KOPT-K1 (cell line): ENCODE results near the gene CLCN7.

Experiments
- H3K27ac ChIP-seq: fragments of 200-600 bp; sonication (generic); 2 replicates; pipeline ENCODE4 v1.5.1; 2016; ENCODE audit warnings: antibody characterized with exemption, mild to moderate bottlenecking, low read depth, low read length; ENCODE audit not compliant: poor library complexity, severe bottlenecking
- H3K36me3 ChIP-seq: fragments of 200-600 bp; sonication (generic); 2 replicates; pipeline ENCODE4 v1.5.1; 2017; ENCODE audit warnings: antibody characterized with exemption, mild to moderate bottlenecking, low read length, moderate library complexity; ENCODE audit not compliant: insufficient read depth
- H3K9me3 ChIP-seq: fragments of 200-600 bp; sonication (generic); 2 replicates; pipeline ENCODE4 v1.5.1; 2017; ENCODE audit warnings: antibody characterized with exemption, low read length, mild to moderate bottlenecking; ENCODE audit not compliant: insufficient read depth, poor library complexity, severe bottlenecking

The CLCN7 gene

DNA sequence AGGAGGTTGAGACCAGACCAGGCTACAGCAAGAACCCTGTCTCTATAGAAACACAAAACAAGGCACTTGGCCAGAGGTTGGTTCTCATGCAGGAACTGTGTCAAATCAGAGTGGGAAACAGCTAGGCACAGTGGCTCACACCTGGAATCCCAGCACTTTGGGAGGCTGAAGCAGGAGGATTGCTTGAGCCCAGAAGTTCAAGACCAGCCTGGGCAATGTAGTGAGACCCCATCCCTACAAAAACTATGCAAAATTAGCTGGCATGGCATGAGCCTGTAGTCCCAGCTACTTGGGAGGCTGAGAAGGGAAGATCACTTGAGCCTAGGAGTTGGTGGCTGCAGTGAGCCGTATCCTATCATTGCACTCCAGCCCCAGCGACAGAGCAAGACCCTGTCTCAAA is 62.0 kb downstream of the CLCN7 start:
- H3K36me3 ChIP-seq = peaks cover 8% of the 10 kb centered on the region; the same call in 1 of the 2 replicates
- no peak overlapping the region for H3K27ac ChIP-seq
- H3K9me3 ChIP-seq = no peaks in the 10 kb centered on the region

DNA sequence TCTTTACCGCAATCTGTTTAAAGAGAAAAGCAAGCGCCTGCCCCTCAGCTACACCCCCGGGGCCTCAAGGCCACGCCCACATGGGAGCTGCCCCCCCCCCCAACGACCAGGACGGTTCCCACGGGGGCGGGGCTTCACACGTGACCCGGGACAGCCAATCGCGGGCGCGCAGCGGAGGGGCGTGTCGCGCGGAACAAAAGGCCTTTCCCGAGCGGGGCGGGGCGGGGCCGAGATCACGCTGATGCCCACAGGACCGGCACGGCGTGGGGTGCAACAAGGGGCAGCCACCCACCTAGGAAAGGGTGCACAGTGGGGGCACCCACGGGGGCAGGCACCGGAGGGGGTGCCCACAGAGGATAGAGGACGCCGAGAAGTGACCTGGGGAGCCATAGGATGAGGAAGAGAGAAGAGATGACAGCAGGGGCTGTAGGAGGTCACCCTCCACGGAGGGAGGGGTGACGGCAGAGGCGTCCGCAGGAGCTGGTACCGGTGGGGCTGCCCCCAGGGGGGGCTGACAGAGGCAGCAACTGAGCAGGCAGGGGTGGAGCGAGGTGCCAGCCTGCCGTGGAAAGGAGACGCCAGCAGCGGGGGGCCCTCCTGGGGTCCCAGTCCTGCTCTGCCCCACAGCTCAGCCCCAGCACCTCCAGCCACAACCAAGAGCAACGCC is 66.5 kb downstream of the CLCN7 start:
- peaks cover 13% of the 10 kb centered on the region; the same call in 1 of the 2 replicates for H3K36me3 ChIP-seq
- H3K27ac ChIP-seq = peak overlapping the region; percentile 66

DNA sequence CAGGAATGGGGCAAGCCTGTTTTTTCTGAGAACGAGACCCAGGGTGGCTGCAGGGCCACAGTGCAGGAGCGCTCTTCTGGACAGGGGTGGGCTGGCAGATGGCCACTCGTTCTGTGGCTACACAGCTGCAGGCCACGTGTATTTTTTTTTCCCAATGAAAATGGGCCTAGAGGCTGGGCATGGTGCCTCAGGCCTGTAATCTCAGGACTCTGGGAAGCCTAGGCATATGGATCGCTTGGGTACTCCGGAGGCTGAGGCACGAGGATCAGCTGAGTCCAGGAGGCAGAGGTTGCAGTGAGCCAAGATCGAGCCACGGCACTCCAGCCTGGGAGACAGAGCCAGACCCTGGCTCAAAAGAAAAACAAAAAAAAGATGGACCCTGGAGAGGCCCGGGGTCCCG is 67.1 kb downstream of the CLCN7 start:
- H3K9me3 ChIP-seq = no peaks in the 10 kb centered on the region
- H3K36me3 ChIP-seq = peaks cover 13% of the 10 kb centered on the region; the same call in 1 of the 2 replicates
- H3K27ac ChIP-seq = peak overlapping the region; percentile 66

More for the DNA sequence above, 66.5 kb downstream of the CLCN7 start:
- no peaks in the 10 kb centered on the region for H3K9me3 ChIP-seq

DNA sequence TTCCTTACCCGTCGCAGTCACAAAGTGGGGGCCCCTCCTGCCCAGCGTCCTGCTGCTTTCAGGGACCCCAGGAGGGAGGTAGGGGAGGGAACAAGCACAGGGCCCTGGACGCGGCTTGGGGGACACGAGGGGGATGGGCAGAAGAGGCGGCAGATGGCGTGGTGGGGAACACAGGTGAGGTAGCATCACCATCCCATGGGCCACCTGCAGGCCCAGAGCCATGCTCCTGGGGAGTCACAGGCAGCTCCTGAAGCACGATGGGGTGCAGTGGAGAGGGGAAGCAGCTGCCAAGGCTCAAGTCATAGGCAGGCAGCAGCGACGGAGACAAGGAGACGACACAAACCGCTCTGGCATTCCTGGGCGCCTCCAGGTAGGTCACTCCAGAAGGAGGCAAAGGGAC is 71.1 kb downstream of the CLCN7 start:
- H3K27ac ChIP-seq = no peak overlapping the region
- peaks cover 36% of the 10 kb centered on the region; the same call in 1 of the 2 replicates for H3K36me3 ChIP-seq
- H3K9me3 ChIP-seq = no peaks in the 10 kb centered on the region

DNA sequence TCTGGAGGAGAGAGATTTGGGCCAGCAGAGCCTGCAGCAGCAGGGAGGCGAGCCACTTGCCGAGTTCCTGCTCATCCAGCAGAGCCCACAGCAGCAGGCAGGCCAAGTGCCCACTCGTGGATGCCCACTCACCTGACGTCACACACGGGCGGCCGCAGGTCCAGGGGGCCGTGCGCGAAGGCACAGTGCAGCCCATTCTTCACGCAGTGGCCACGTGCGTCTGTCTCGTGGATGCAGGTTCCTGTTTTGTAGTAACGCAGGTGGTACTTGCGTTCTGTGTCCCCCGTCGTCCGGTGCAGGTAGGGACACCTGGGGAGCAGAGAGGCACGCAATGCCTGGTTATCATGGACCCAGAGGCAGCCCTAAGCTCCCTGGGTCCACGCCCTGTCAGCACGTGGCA is 71.8 kb downstream of the CLCN7 start:
- Histone ChIP-seq H3K27ac (no peak overlapping the region), H3K9me3 (no peaks in the 10 kb centered on the region), H3K36me3 (peaks cover 36% of the 10 kb centered on the region; the same call in 1 of the 2 replicates)

DNA sequence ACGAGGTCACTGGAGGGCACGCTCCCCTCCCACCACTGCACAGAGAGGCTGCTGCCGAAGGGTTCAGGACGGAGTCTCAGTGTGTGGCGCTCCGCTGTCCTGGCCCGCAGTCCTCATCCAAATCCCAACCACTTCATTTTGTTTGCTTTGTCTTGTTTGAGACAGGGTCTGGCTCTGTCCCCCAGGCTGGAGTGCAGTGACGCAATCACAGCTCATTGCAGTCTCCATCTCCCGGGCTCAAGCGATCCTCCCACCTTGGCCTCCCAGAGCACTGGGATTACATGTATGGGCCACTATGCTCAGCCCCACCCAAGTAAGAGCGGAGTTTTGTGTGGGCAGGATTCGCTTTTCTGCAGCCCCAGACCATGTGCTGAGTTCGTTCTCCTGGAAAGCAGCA is 73.1 kb downstream of the CLCN7 start:
- H3K27ac ChIP-seq = no peak overlapping the region
- no peaks in the 10 kb centered on the region for H3K9me3 ChIP-seq
- peaks cover 31% of the 10 kb centered on the region; the same call in 1 of the 2 replicates for H3K36me3 ChIP-seq

DNA sequence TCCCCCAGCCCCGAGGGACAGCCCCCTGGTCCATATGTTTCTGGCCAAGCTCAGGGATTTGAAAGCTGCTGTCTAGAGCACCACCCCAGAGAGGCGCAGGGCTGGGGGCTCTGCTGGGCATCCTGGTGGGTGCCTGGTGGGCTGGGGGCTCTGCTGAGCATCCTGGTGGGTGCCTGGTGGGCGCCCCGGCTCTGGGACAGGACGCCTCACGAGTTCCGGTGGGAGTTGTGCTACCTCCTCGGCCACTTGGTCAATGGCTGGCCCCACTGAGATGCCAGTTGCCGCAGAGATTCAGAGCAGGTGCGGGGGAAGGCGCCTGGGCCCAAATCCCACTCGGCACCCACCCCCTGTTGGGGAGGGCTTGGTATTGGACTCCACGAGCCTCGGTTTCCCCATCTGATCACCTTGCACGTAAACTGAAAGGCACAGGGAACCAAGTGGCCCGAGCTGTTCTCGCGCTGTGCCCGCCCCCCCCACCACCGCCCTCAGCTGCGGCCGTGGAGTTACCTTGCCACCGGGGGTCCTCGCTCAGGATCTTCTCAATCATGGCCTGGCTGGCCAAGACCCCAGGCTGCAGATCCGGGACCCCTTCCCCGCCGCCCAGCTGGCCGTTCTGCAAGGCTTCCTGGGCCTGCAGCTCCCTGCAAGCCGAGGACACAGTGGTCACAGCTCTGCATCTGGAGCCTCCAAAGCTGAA is 73.6 kb downstream of the CLCN7 start:
- Histone ChIP-seq H3K9me3 (no peaks in the 10 kb centered on the region), H3K36me3 (peaks cover 31% of the 10 kb centered on the region; the same call in 1 of the 2 replicates), H3K27ac (no peak overlapping the region)

DNA sequence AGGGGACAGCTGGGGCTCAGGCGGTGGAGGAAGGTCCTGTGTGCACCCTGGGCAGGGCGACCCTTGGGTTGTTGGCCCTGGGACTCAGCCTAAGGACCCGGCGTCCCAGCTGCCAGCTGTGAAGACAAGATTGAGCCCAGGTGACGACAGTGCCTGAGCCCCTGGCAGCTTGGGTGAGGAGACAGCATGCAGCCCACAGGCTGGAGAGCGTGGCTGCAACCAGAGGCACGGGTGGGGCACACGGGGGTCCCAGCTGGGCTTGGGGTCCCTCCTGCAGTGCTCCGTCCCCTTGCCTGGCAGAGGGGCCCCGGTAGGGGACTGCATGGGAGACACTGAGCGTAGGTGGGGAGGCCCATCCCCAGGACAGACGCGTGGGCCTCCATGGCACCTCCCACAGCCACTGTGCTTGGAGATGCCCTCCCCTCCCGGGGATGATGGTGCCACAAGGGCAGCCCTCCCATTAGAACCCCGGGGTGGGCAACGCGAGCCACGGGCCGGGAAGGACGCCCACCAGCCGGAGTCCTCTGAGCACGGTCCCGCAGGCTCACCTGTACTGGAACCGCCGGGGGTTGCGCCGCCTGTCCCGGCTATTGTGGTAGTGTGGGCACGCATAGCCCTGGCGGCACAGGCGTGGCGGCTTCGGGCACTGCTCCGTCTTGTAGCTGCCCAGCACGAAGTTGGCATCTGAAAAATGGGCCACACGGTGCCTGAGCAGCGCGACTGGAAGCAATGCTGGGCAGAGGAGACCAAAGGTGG is 75.8 kb downstream of the CLCN7 start:
- Histone ChIP-seq H3K36me3 (peaks cover 24% of the 10 kb centered on the region; the same call in 1 of the 2 replicates), H3K9me3 (no peaks in the 10 kb centered on the region), H3K27ac (no peak overlapping the region)

DNA sequence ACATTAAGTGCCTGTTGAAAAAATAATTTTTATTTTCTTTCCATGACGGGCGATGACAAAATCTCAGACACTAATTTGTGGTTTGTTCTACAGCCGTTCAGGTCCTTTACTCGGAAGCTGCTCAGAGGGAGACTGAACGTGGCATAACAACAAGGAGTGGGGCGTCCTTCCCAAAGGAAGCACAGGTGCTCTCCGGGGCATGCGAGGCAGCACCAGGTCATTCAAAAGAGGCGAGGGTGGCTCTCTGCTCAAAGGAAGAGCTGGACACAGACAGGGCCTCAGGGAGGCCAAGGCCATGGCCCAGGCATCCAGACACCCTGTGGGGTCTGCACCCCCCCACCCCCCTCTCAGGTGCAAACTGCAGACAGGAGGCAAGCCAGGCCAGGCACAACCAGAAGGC is 76.5 kb downstream of the CLCN7 start:
- peaks cover 23% of the 10 kb centered on the region; the same call in 1 of the 2 replicates for H3K36me3 ChIP-seq
- no peak overlapping the region for H3K27ac ChIP-seq
- no peaks in the 10 kb centered on the region for H3K9me3 ChIP-seq

DNA sequence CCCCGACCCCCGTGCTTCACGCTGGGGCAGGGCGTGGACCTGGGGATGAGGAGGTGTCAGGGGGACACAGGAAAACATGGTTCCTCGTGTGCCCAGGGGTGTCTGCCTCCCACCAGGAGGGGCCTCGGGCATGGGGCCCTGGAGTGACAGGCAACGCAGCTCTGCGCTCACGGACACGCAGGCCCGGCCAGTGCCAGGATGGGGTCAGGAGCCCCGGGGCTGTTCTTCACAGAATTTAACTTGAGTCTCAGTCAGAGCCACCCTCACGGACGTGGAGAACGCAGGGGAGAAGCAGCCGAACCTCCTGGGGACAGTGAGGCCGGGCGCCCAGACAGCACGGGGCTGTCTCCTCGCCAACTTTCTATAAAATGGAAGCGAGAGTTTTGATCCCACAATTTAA is 77.0 kb downstream of the CLCN7 start:
- Histone ChIP-seq H3K9me3 (no peaks in the 10 kb centered on the region), H3K27ac (no peak overlapping the region), H3K36me3 (peaks cover 24% of the 10 kb centered on the region; the same call in 1 of the 2 replicates)

DNA sequence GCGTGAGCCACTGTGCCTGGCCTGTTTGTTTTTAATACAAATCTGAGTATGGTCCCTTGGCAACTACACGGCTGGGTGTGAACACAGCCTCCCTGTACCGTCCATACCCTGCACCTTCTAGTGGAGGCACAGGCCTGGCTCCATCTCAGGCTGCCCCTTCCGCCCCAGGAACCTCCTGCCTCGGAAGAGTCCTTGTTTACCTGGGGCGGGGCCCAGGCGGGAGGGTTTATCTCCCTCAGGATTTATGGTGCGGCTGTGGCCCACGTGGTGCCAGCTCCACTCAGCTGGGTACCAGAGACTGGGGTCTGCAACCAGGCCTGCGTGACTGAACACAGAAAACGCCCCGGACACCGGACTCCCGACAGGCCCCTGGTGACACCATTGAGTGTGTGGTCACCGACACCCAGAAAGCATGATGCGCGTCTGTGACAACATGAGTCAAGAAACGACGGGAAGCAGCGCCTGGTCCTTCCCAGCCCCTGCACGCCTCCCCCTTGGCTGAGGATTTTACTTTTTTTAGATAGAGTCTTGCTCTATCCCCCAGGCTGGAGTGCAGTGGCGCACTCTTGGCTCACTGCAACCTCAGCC is 79.3 kb downstream of the CLCN7 start:
- Histone ChIP-seq H3K9me3 (no peaks in the 10 kb centered on the region), H3K36me3 (peaks cover 24% of the 10 kb centered on the region; the same call in 1 of the 2 replicates), H3K27ac (no peak overlapping the region)
